HUES64 (cell line): Measurements from ENCODE around the gene GPHN.

ENCODE experiments used
- H3K27ac ChIP-seq: 2 replicates; pipeline ENCODE4 v1.7.0; 2013; ENCODE audit warnings: low read depth, low read length, inconsistent platforms
- H3K27me3 ChIP-seq: 2 replicates; pipeline ENCODE4 v1.6.1; 2013; ENCODE audit warnings: mild to moderate bottlenecking, low read length; ENCODE audit not compliant: insufficient read depth
- H3K36me3 ChIP-seq: 2 replicates; pipeline ENCODE4 v1.6.1; 2013; ENCODE audit warnings: mild to moderate bottlenecking, low read length; ENCODE audit not compliant: insufficient read depth
- H3K4me1 ChIP-seq: 2 replicates; pipeline ENCODE4 v1.6.1; 2013; ENCODE audit warnings: mild to moderate bottlenecking, low read length, moderate library complexity; ENCODE audit not compliant: insufficient read depth
- H3K4me3 ChIP-seq: 2 replicates; pipeline ENCODE4 v1.5.1; 2013; ENCODE audit warnings: mild to moderate bottlenecking, low read length, moderate library complexity
- H3K9ac ChIP-seq: 2 replicates; pipeline ENCODE4 v1.6.1; 2013; ENCODE audit warnings: mild to moderate bottlenecking, low read depth, low read length
- H3K9me3 ChIP-seq: 2 replicates; pipeline ENCODE4 v1.6.1; 2013; ENCODE audit warnings: low read depth, low read length; ENCODE audit not compliant: insufficient read depth
- WGBS: fragments of 150-250, 120-280 bp; methylation state at CpG from one replicate; pipeline ENCODE4 v1.1.7; 2013; ENCODE audit warnings: missing lambda C conversion rate; 5-methylcytosine and 5-hydroxymethylcytosine counted together

GPHN gene

GRCh38 chr14:67162385-67162784 lies 654.4 kb downstream of the GPHN start:
- Histone ChIP-seq H3K4me3 (no peak overlapping the region), H3K27ac (no peak overlapping the region), H3K27me3 (no peaks in the 10 kb centered on the region), H3K36me3 (no peaks in the 10 kb centered on the region), H3K9me3 (no peaks in the 10 kb centered on the region), H3K4me1 (peaks cover under 1% of the 10 kb centered on the region; the same call in 1 of the 2 replicates), H3K9ac (no peak overlapping the region)
- 90% methylated on average over 4 of the region's 4 CpGs for whole genome bisulfite sequencing

GRCh38 chr14:67166450-67166853 lies 658.5 kb downstream of the GPHN start:
- H3K9ac ChIP-seq, result no peak overlapping the region
- WGBS, result 82% methylated on average over 5 of the region's 5 CpGs
- H3K27ac ChIP-seq, result no peak overlapping the region
- H3K4me3 ChIP-seq, result no peak overlapping the region
- H3K27me3 ChIP-seq, result no peaks in the 10 kb centered on the region
- no peaks in the 10 kb centered on the region for H3K36me3 ChIP-seq
- no peaks in the 10 kb centered on the region for H3K9me3 ChIP-seq
- peaks cover 13% of the 10 kb centered on the region; the same call in 1 of the 2 replicates for H3K4me1 ChIP-seq

GRCh38 chr14:67167420-67168109 lies 659.6 kb downstream of the GPHN start:
- Histone ChIP-seq H3K9ac (no peak overlapping the region), H3K36me3 (no peaks in the 10 kb centered on the region), H3K4me3 (no peak overlapping the region), H3K4me1 (peaks cover 13% of the 10 kb centered on the region; the same call in 1 of the 2 replicates), H3K27me3 (no peaks in the 10 kb centered on the region), H3K27ac (no peak overlapping the region), H3K9me3 (no peaks in the 10 kb centered on the region)
- no CpG with 5 or more reads among the region's 2 CpGs for WGBS

GRCh38 chr14:67168110-67168441 lies 660.1 kb downstream of the GPHN start:
- H3K27ac ChIP-seq, result no peak overlapping the region

GRCh38 chr14:67170660-67171059 lies 662.7 kb downstream of the GPHN start:
- no peaks in the 10 kb centered on the region for H3K27me3 ChIP-seq
- peaks cover 13% of the 10 kb centered on the region; the same call in 1 of the 2 replicates for H3K4me1 ChIP-seq
- H3K4me3 ChIP-seq, result no peak overlapping the region
- H3K9me3 ChIP-seq, result no peaks in the 10 kb centered on the region
- no peak overlapping the region for H3K27ac ChIP-seq
- 82% methylated on average over 1 of the region's 1 CpG for WGBS
- H3K36me3 ChIP-seq, result no peaks in the 10 kb centered on the region
- no peak overlapping the region for H3K9ac ChIP-seq

More at GRCh38 chr14:67168110-67168441, 660.1 kb downstream of the GPHN start:
- Histone ChIP-seq H3K9me3 (no peaks in the 10 kb centered on the region), H3K4me1 (peaks cover 13% of the 10 kb centered on the region; the same call in 1 of the 2 replicates), H3K4me3 (no peak overlapping the region), H3K27me3 (no peaks in the 10 kb centered on the region), H3K9ac (no peak overlapping the region), H3K36me3 (no peaks in the 10 kb centered on the region)
- 100% methylated on average over 1 of the region's 1 CpG for WGBS

GRCh38 chr14:67172056-67172455 lies 664.1 kb downstream of the GPHN start:
- Histone ChIP-seq H3K4me1 (peaks cover 13% of the 10 kb centered on the region; the same call in 1 of the 2 replicates), H3K9ac (no peak overlapping the region), H3K27ac (no peak overlapping the region), H3K9me3 (no peaks in the 10 kb centered on the region), H3K27me3 (no peaks in the 10 kb centered on the region), H3K4me3 (no peak overlapping the region), H3K36me3 (no peaks in the 10 kb centered on the region)
- WGBS, result 96% methylated on average over 5 of the region's 5 CpGs

GRCh38 chr14:67172520-67172919 lies 664.6 kb downstream of the GPHN start:
- H3K4me3 ChIP-seq, result no peak overlapping the region
- WGBS, result 94% methylated on average over 1 of the region's 1 CpG
- H3K9me3 ChIP-seq, result no peaks in the 10 kb centered on the region
- no peaks in the 10 kb centered on the region for H3K36me3 ChIP-seq
- no peak overlapping the region for H3K27ac ChIP-seq
- H3K4me1 ChIP-seq, result peaks cover 11% of the 10 kb centered on the region; the same call in 1 of the 2 replicates
- no peaks in the 10 kb centered on the region for H3K27me3 ChIP-seq
- H3K9ac ChIP-seq, result no peak overlapping the region

GRCh38 chr14:67173719-67174118 lies 665.8 kb downstream of the GPHN start:
- no peaks in the 10 kb centered on the region for H3K36me3 ChIP-seq
- no peak overlapping the region for H3K4me3 ChIP-seq
- 91% methylated on average over 1 of the region's 2 CpGs for WGBS
- no peaks in the 10 kb centered on the region for H3K4me1 ChIP-seq
- H3K27ac ChIP-seq, result no peak overlapping the region
- H3K9me3 ChIP-seq, result peaks cover 3% of the 10 kb centered on the region; the same call in 1 of the 2 replicates
- H3K27me3 ChIP-seq, result no peaks in the 10 kb centered on the region
- H3K9ac ChIP-seq, result no peak overlapping the region

GRCh38 chr14:67186172-67186768 lies 678.3 kb downstream of the GPHN start:
- H3K9ac ChIP-seq, result no peak overlapping the region
- no peaks in the 10 kb centered on the region; the same call in 1 of the 2 replicates for H3K4me1 ChIP-seq
- 79% methylated on average over 5 of the region's 5 CpGs for whole genome bisulfite sequencing
- no peaks in the 10 kb centered on the region for H3K27me3 ChIP-seq
- H3K9me3 ChIP-seq, result no peaks in the 10 kb centered on the region
- no peaks in the 10 kb centered on the region for H3K36me3 ChIP-seq
- no peak overlapping the region for H3K4me3 ChIP-seq
- H3K27ac ChIP-seq, result no peak overlapping the region

- H3K9ac ChIP-seq, result no peak overlapping the region
- no peaks in the 10 kb centered on the region for H3K9me3 ChIP-seq
- H3K36me3 ChIP-seq, result no peaks in the 10 kb centered on the region
- H3K27me3 ChIP-seq, result no peaks in the 10 kb centered on the region
- WGBS, result 79% methylated on average over 6 of the region's 7 CpGs
- no peak overlapping the region for H3K27ac ChIP-seq
- no peak overlapping the region for H3K4me3 ChIP-seq
- no peaks in the 10 kb centered on the region; the same call in 1 of the 2 replicates for H3K4me1 ChIP-seq
Measured at GRCh38 chr14:67186789-67187584, 679.0 kb downstream of the GPHN start.

- 98% methylated on average over 2 of the region's 2 CpGs for WGBS
- H3K9me3 ChIP-seq, result no peaks in the 10 kb centered on the region
- H3K4me1 ChIP-seq, result no peaks in the 10 kb centered on the region; the same call in 1 of the 2 replicates
- H3K27ac ChIP-seq, result no peak overlapping the region
- H3K36me3 ChIP-seq, result no peaks in the 10 kb centered on the region
- H3K4me3 ChIP-seq, result no peak overlapping the region
- H3K27me3 ChIP-seq, result no peaks in the 10 kb centered on the region
- H3K9ac ChIP-seq, result no peak overlapping the region
Measured at GRCh38 chr14:67187826-67188225, 679.9 kb downstream of the GPHN start.
